ENCODE results near the gene SPOCK3.

- TF ChIP-seq EZH2 (IDR thresholded peaks at IDR 0.05; ENCODE audit: borderline replicate concordance, low read depth, low read length, poor library complexity, severe bottlenecking) (no peak), CTCF (conservative IDR thresholded peaks at IDR 0.05; ENCODE audit: low read depth, low read length) (no peak)
Observed at GRCh38 chr4:167238226-167238625, 3.9 kb upstream of the SPOCK3 start.
